C4-2B (cell line): ENCODE data around the gene EMILIN1.

Experiments
- H3K27ac ChIP-seq: fragments of 450-650 bp; 2 replicates; pipeline ENCODE4 v1.5.1; 2017
- CTCF ChIP-seq: fragments of 450-650 bp; conservative IDR thresholded peaks from 2 replicates; pipeline ENCODE4 v1.5.1; 2017; ENCODE audit warnings: mild to moderate bottlenecking
- ZFX ChIP-seq: fragments of 450-650 bp; IDR thresholded peaks from 2 replicates; pipeline ENCODE4 v1.6.1; 2017

The EMILIN1 gene

GRCh38 chr2:27086090-27086723 lies 7.8 kb downstream of the EMILIN1 start:
- TF ChIP-seq ZFX: peak; percentile 47; the same call in 1 of the 2 replicates
- TF ChIP-seq CTCF: peak; percentile 93
- H3K27ac ChIP-seq: peak overlapping the region; percentile 57

- TF ChIP-seq ZFX (no peak), CTCF (peak; percentile 75)
- peak within 1 kb of the TSS; percentile 57 for H3K27ac ChIP-seq
These were observed 8.5 kb downstream of the EMILIN1 start, which contains the start of gene KHK for GRCh38 chr2:27086724-27087593. TSS of gene KHK (plus strand) at chr2:27086772. CDS start at chr2:27087260, 488 bp downstream.

GRCh38 chr2:27087823-27088410 lies 9.5 kb downstream of the EMILIN1 start:
- TF ChIP-seq CTCF (no peak), ZFX (no peak)

GRCh38 chr2:27088634-27089033 lies 10.2 kb downstream of the EMILIN1 start:
- H3K27ac ChIP-seq: no peak overlapping the region
- TF ChIP-seq ZFX (no peak), CTCF (no peak)

More at GRCh38 chr2:27087823-27088410, 9.5 kb downstream of the EMILIN1 start:
- no peak overlapping the region for H3K27ac ChIP-seq

GRCh38 chr2:27089111-27089954 lies 10.9 kb downstream of the EMILIN1 start:
- no peak for TF ChIP-seq CTCF
- TF ChIP-seq ZFX: no peak
- no peak overlapping the region for H3K27ac ChIP-seq

GRCh38 chr2:27091746-27092695 lies 13.6 kb downstream of the EMILIN1 start:
- no peak overlapping the region for H3K27ac ChIP-seq
- TF ChIP-seq CTCF (no peak), ZFX (no peak)
